ENCODE results near the gene KLHDC7B. TPM values are rescaled to one million over a fixed set of nuclear protein-coding genes. Genes with fewer than 3 reads are reported as not detected.

Gene KLHDC7B
- total and polyA plus RNA-seq, 2 of the 13 experiments (the other 11 are each of a cell fraction or from before 2014, with no cell fraction given), result 0.11 TPM; not detected in 1

GRCh38 chr22:50526108-50526833 lies 19.4 kb upstream of the KLHDC7B start (continued):
- no peak for TF ChIP-seq KDM6A (CRISPR knock-in tag; IDR thresholded peaks at IDR 0.05; ENCODE audit: low read depth)
- TF ChIP-seq PREB (CRISPR knock-in tag; IDR thresholded peaks at IDR 0.05), result no peak
- TF ChIP-seq MZF1 (CRISPR knock-in tag; IDR thresholded peaks at IDR 0.05; ENCODE audit: borderline replicate concordance), result no peak
- 0 out of 2 replicates have a peak, but pooled peaks have one; percentile 66 for TF ChIP-seq PLSCR1 (CRISPR knock-in tag; IDR thresholded peaks at IDR 0.05; ENCODE audit: borderline replicate concordance)
- no peak for TF ChIP-seq ZNF17 (CRISPR knock-in tag; IDR thresholded peaks at IDR 0.05)
- no peak for TF ChIP-seq SNAPC2 (CRISPR knock-in tag; IDR thresholded peaks at IDR 0.05)
- 0 out of 2 replicates have a peak, but pooled peaks have one; percentile 28 for TF ChIP-seq ZNF672 (CRISPR knock-in tag; IDR thresholded peaks at IDR 0.05)
- TF ChIP-seq, protein P1, sequence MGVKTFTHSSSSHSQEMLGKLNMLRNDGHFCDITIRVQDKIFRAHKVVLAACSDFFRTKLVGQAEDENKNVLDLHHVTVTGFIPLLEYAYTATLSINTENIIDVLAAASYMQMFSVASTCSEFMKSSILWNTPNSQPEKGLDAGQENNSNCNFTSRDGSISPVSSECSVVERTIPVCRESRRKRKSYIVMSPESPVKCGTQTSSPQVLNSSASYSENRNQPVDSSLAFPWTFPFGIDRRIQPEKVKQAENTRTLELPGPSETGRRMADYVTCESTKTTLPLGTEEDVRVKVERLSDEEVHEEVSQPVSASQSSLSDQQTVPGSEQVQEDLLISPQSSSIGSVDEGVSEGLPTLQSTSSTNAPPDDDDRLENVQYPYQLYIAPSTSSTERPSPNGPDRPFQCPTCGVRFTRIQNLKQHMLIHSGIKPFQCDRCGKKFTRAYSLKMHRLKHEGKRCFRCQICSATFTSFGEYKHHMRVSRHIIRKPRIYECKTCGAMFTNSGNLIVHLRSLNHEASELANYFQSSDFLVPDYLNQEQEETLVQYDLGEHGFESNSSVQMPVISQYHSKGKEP (CRISPR knock-in tag; IDR thresholded peaks at IDR 0.05), result no peak
- TF ChIP-seq, protein P2, sequence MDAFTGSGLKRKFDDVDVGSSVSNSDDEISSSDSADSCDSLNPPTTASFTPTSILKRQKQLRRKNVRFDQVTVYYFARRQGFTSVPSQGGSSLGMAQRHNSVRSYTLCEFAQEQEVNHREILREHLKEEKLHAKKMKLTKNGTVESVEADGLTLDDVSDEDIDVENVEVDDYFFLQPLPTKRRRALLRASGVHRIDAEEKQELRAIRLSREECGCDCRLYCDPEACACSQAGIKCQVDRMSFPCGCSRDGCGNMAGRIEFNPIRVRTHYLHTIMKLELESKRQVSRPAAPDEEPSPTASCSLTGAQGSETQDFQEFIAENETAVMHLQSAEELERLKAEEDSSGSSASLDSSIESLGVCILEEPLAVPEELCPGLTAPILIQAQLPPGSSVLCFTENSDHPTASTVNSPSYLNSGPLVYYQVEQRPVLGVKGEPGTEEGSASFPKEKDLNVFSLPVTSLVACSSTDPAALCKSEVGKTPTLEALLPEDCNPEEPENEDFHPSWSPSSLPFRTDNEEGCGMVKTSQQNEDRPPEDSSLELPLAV (CRISPR knock-in tag; conservative IDR thresholded peaks at IDR 0.05; ENCODE audit: low read depth), result no peak
- TF ChIP-seq ZNF777 (CRISPR knock-in tag; IDR thresholded peaks at IDR 0.05), result peak; percentile 97
- TF ChIP-seq, protein P3, sequence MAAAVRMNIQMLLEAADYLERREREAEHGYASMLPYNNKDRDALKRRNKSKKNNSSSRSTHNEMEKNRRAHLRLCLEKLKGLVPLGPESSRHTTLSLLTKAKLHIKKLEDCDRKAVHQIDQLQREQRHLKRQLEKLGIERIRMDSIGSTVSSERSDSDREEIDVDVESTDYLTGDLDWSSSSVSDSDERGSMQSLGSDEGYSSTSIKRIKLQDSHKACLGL (CRISPR knock-in tag; IDR thresholded peaks at IDR 0.05), result no peak
- no peak for TF ChIP-seq ZUFSP (CRISPR knock-in tag; IDR thresholded peaks at IDR 0.05; ENCODE audit: borderline replicate concordance)
- TF ChIP-seq, protein P4, sequence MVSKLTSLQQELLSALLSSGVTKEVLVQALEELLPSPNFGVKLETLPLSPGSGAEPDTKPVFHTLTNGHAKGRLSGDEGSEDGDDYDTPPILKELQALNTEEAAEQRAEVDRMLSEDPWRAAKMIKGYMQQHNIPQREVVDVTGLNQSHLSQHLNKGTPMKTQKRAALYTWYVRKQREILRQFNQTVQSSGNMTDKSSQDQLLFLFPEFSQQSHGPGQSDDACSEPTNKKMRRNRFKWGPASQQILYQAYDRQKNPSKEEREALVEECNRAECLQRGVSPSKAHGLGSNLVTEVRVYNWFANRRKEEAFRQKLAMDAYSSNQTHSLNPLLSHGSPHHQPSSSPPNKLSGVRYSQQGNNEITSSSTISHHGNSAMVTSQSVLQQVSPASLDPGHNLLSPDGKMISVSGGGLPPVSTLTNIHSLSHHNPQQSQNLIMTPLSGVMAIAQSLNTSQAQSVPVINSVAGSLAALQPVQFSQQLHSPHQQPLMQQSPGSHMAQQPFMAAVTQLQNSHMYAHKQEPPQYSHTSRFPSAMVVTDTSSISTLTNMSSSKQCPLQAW (CRISPR knock-in tag; IDR thresholded peaks at IDR 0.05), result no peak
- TF ChIP-seq, protein P5, sequence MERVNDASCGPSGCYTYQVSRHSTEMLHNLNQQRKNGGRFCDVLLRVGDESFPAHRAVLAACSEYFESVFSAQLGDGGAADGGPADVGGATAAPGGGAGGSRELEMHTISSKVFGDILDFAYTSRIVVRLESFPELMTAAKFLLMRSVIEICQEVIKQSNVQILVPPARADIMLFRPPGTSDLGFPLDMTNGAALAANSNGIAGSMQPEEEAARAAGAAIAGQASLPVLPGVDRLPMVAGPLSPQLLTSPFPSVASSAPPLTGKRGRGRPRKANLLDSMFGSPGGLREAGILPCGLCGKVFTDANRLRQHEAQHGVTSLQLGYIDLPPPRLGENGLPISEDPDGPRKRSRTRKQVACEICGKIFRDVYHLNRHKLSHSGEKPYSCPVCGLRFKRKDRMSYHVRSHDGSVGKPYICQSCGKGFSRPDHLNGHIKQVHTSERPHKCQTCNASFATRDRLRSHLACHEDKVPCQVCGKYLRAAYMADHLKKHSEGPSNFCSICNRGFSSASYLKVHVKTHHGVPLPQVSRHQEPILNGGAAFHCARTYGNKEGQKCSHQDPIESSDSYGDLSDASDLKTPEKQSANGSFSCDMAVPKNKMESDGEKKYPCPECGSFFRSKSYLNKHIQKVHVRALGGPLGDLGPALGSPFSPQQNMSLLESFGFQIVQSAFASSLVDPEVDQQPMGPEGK (CRISPR knock-in tag; IDR thresholded peaks at IDR 0.05), result peak; percentile 8; the same call in 1 of the 2 replicates
- no peak for TF ChIP-seq ZKSCAN8 (CRISPR knock-in tag; IDR thresholded peaks at IDR 0.05; ENCODE audit: borderline replicate concordance)
